ENCODE measurements around the gene GHRL. TPM values are rescaled to one million over a fixed set of nuclear protein-coding genes. Genes with fewer than 3 reads are reported as not detected.

GHRL gene
- total RNA-seq, 6 donors from 2014 or later = 1.1 to 14.7 (median 1.8) TPM

DNA sequence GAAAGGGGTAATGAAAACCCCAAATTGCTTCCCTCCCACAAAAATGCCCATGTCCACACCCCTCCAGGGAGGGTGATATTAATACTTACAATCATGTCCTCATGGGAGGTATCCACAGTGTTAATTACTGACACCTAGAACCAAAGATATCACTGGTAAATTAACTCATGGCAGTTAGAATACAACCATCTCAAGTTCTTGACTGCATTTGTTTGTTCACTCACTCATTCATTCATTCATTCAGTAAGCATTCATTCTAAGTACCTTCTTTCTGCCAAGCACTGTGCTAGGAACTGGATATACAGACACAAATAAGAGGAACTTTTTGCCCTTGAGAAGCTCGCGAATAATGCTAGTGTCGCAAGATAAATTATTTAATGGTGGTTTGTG is 25.2 kb upstream of the GHRL start:
- H3K36me3 ChIP-seq = peaks cover 6 to 60% (median 52%) of the 10 kb centered on the region in 4 donors
- H3K27me3 ChIP-seq = no peaks in the 10 kb centered on the region
- peaks cover 19 to 21% (median 19%) of the 10 kb centered on the region in 4 donors for H3K4me1 ChIP-seq
- ATAC-seq (ENCODE audit: low FRiP score in 2 of 2) (no peak), DNase-seq (no peak)
- no peak for TF ChIP-seq POLR2AphosphoS5 (IDR thresholded peaks at IDR 0.05)
- no peak overlapping the region for H3K4me3 ChIP-seq
- WGBS, 2 donors = 86 to 92% methylated on average over 3 of the region's 3 CpGs
- no peaks in the 10 kb centered on the region for H3K9me3 ChIP-seq
- no peak overlapping the region for H3K27ac ChIP-seq

DNA sequence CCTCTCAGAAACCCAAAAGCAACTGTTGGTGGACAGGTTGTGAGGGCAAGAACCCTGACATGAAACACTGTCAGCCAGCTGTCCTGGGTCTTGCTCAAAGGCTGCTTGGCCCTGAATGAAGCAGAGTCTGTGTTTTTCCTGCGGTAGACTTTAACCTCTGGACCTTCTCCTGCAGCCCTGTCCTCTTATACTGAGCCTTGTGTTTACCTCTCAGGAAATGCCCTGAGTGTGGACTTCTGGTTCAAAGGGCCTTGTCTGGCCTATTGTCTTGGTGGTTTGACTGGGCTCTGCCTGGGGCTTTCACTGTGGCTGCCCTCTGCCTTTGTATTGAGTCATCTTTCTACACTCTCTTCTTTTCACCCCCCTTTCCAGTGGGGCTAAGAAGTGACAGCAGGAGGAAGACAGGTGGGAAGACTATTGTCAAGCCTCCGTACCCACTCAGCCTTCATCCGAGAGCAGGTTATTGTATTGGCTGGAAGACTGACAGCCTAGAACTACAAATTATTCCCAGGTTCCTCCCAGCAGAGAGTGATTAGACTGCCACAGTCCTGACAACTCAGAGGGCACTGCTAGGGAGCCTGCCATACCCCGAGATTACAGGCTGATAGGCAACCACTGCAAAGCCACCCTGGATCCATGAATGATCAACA is 24.7 kb upstream of the GHRL start:
- Histone ChIP-seq H3K4me1 (peaks cover 19 to 21% (median 19%) of the 10 kb centered on the region in 4 donors), H3K36me3 (peaks cover 11 to 65% (median 57%) of the 10 kb centered on the region in 4 donors), H3K9me3 (no peaks in the 10 kb centered on the region), H3K27ac (no peak overlapping the region), H3K27me3 (no peaks in the 10 kb centered on the region), H3K4me3 (no peak overlapping the region)
- no peak for ATAC-seq (ENCODE audit: low FRiP score in 2 of 2)
- DNase-seq = no peak
- TF ChIP-seq POLR2A (IDR thresholded peaks at IDR 0.05) = no peak
- no peak for TF ChIP-seq EP300 (IDR thresholded peaks at IDR 0.05)
- TF ChIP-seq, protein P1, sequence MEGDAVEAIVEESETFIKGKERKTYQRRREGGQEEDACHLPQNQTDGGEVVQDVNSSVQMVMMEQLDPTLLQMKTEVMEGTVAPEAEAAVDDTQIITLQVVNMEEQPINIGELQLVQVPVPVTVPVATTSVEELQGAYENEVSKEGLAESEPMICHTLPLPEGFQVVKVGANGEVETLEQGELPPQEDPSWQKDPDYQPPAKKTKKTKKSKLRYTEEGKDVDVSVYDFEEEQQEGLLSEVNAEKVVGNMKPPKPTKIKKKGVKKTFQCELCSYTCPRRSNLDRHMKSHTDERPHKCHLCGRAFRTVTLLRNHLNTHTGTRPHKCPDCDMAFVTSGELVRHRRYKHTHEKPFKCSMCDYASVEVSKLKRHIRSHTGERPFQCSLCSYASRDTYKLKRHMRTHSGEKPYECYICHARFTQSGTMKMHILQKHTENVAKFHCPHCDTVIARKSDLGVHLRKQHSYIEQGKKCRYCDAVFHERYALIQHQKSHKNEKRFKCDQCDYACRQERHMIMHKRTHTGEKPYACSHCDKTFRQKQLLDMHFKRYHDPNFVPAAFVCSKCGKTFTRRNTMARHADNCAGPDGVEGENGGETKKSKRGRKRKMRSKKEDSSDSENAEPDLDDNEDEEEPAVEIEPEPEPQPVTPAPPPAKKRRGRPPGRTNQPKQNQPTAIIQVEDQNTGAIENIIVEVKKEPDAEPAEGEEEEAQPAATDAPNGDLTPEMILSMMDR (IDR thresholded peaks at IDR 0.05) = no peak
- WGBS, 2 donors = 94 to 98% methylated on average over 4 of the region's 4 CpGs

DNA sequence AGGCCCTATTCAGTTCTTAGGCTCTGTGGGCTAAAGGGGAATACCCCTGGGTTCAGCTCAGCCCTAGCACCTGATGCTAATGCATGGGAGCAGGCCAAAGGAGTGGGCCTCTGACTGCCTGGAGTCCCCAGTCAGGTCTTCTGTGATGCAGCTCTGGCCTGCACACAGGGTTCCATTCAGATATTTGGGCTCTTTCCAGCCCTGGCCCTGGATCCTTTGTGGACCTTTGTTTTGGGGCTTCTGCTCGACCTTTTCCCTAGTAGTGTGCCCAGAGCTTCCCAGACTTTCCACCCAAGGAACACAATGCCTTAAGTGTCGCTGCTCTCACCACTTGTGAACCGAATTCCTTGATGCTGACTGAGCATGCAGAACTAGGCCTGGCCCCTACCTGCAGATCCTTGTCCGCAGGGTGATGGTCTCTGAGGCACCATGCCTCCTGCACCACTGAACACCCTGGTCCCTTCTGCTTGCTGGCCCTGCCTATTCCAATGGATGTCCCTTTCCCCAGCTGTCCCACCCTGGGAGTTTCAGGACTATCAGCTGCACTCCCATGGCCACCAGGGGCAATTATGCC is 23.1 kb upstream of the GHRL start:
- Histone ChIP-seq H3K4me1 (peaks cover 15 to 21% (median 16%) of the 10 kb centered on the region in 4 donors), H3K9me3 (no peaks in the 10 kb centered on the region), H3K27me3 (no peaks in the 10 kb centered on the region), H3K36me3 (peaks cover 18 to 81% (median 72%) of the 10 kb centered on the region in 4 donors), H3K27ac (no peak overlapping the region), H3K4me3 (no peak overlapping the region)
- 92 to 98% methylated on average over 4 of the region's 4 CpGs for WGBS, 2 donors
- DNase-seq (no peak), ATAC-seq (ENCODE audit: low FRiP score in 2 of 2) (no peak)
- no peak for TF ChIP-seq POLR2A (IDR thresholded peaks at IDR 0.05)
- no peak for TF ChIP-seq EP300 (IDR thresholded peaks at IDR 0.05)
- TF ChIP-seq, protein P1 (IDR thresholded peaks at IDR 0.05) = no peak

- DNase-seq = no peak
- H3K27me3 ChIP-seq = no peaks in the 10 kb centered on the region
- WGBS, 2 donors = 94 to 98% methylated on average over 6 to 14 of the region's 14 CpGs
- TF ChIP-seq POLR2A (IDR thresholded peaks at IDR 0.05) (no peak), POLR2AphosphoS5 (IDR thresholded peaks at IDR 0.05) (no peak)
- TF ChIP-seq, protein P1 (IDR thresholded peaks at IDR 0.05) = no peak
- no peak for ATAC-seq (ENCODE audit: low FRiP score in 2 of 2)
- H3K9me3 ChIP-seq = no peaks in the 10 kb centered on the region
- H3K27ac ChIP-seq = no peak overlapping the region
- H3K4me1 ChIP-seq = peaks cover 12 to 23% (median 14%) of the 10 kb centered on the region in 4 donors
- H3K4me3 ChIP-seq = no peak overlapping the region
- peaks cover 18 to 88% (median 78%) of the 10 kb centered on the region in 4 donors for H3K36me3 ChIP-seq
Measured at GRCh38 chr3:10315101-10315500, 22.4 kb upstream of the GHRL start.

GRCh38 chr3:10312861-10313260 is 20.1 kb upstream of the GHRL start:
- Histone ChIP-seq H3K27ac (no peak overlapping the region), H3K27me3 (no peaks in the 10 kb centered on the region), H3K36me3 (peaks cover 18 to 95% (median 81%) of the 10 kb centered on the region in 4 donors), H3K9me3 (no peaks in the 10 kb centered on the region), H3K4me1 (peaks cover 0 to 10% (median 3%) of the 10 kb centered on the region in 4 donors), H3K4me3 (no peak overlapping the region)
- TF ChIP-seq, protein P1 (IDR thresholded peaks at IDR 0.05) = no peak
- TF ChIP-seq POLR2A (IDR thresholded peaks at IDR 0.05) = no peak
- TF ChIP-seq POLR2AphosphoS5 (IDR thresholded peaks at IDR 0.05) = no peak
- no peak for TF ChIP-seq EP300 (IDR thresholded peaks at IDR 0.05)
- WGBS, 2 donors = 57 to 70% methylated on average over 3 of the region's 3 CpGs
- DNase-seq (no peak), ATAC-seq (ENCODE audit: low FRiP score in 2 of 2) (no peak)

All from upper lobe of left lung (tissue), 6 donors.